Testis (tissue), 3 donors: ENCODE measurements around the gene NRP2. TPM values are rescaled to one million over a fixed set of nuclear protein-coding genes. Genes with fewer than 3 reads are reported as not detected.

Experiments used
- DNase-seq: peaks from one replicate; pipeline ENCODE4 v3.0.0-alpha.2; 2019
- H3K27ac ChIP-seq, 2 donors: fragments of 200-600 bp; sonication (generic); one replicate each; pipeline ENCODE4 v1.5.1; 2019
- H3K27me3 ChIP-seq: fragments of 200-600 bp; sonication (generic); one replicate; pipeline ENCODE4 v1.5.1; 2019
- H3K36me3 ChIP-seq: fragments of 200-600 bp; sonication (generic); one replicate; pipeline ENCODE4 v1.5.1; 2017; ENCODE audit warnings: low read depth; ENCODE audit errors: missing control alignments
- H3K4me1 ChIP-seq: fragments of 200-600 bp; sonication (generic); one replicate; pipeline ENCODE4 v1.5.1; 2019
- H3K4me3 ChIP-seq, 2 donors: fragments of 200-600 bp; sonication (generic); one replicate each; pipeline ENCODE4 v1.5.1; 2017 to 2019
- H3K9me3 ChIP-seq: fragments of 200-600 bp; sonication (generic); one replicate; pipeline ENCODE4 v1.5.1; 2017
- POLR2A ChIP-seq: fragments of 450-650 bp; IDR thresholded peaks from one replicate; pipeline ENCODE4 v1.6.1; 2017; ENCODE audit warnings: antibody characterized with exemption, mild to moderate bottlenecking, moderate library complexity
- WGBS, 2 donors: methylation state at CpG; one replicate each; pipeline ENCODE4 v1.1.5; 2018; 5-methylcytosine and 5-hydroxymethylcytosine counted together
- intact Hi-C: fragments of 100-400 bp; cut with DNase I; formaldehyde crosslinking; loops from one replicate; pipeline ENCODE4 v1.15.1; 2023; ENCODE audit warnings: low total_unique reads
- polyA plus RNA-seq: library from polyadenylated mRNA; stranded (reverse); fragments of 350-450 nt; fragmentation: Illumina TruSeq; extraction: RNeasy Lipid Tissue Mini Kit (QIAGEN cat#74804); gene quantifications from one replicate; pipeline ENCODE4 v1.2.3, GENCODE V29; 2014; ENCODE audit warnings: low read depth, low replicate concordance; ENCODE audit not compliant: insufficient read depth
- total RNA-seq, 2 donors: library from RNA; depleted of rRNA; stranded (reverse); fragments of >200 nt; gene quantifications; one replicate each; pipeline ENCODE4 v1.2.3, GENCODE V29; 2016
- TF ChIP-seq, protein P1 (sequence below), 3 experiments: fragments of 450-650 bp in 2 of 3; fragments of 200-600 bp in 1 of 3; sonication (generic) in 1 of 3; IDR thresholded peaks; one replicate each; pipeline ENCODE4 v1.5.1; 2016 to 2019; ENCODE audit warnings: antibody characterized with exemption in 3 of 3, mild to moderate bottlenecking in 2 of 3, moderate library complexity in 1 of 3

NRP2 gene
- total and polyA plus RNA-seq, 3 donors from 2014 or later = 6.3 to 10.6 (median 6.3) TPM

DNA sequence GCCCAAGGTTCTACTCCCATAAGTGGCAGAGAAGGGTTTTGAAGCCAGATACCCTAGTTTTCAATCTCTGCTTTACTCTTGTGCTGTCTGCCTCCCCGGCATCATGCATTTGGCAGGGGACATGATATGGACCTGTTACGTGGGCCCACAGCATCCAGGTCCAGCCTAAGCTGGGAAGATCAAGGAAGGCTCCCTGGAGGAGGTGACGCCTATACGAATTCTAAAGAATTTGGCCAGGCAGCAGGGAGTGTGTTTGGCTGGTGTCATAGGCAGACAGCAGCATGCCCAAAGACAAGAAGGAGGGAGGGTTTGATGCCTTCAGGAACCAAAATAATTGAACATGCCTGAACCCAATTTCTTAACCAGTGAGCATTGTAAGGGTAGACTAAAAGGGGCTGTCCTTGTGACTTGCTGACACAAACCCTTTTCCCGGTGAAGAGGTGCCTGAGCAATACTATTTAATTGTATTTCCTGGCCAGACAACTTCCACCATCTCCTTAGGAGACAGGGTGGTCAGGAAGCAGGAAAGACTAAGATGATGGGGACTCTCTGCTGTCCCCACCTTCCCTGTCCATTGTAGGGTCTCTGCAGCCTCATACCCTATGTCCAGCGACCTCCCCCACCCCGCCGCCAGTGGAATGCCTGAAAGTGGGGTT is 21.3 kb downstream of the NRP2 start:
- Histone ChIP-seq H3K4me1 (peaks cover 43% of the 10 kb centered on the region), H3K27ac (no peak overlapping the region), H3K27me3 (no peaks in the 10 kb centered on the region), H3K9me3 (no peaks in the 10 kb centered on the region), H3K4me3 (no peak overlapping the region), H3K36me3 (no peaks in the 10 kb centered on the region)
- WGBS, 2 donors = 90 to 92% methylated on average over 8 of the region's 8 CpGs
- no peak for DNase-seq
- intact Hi-C loops = no loop called here
- TF ChIP-seq, protein P1, sequence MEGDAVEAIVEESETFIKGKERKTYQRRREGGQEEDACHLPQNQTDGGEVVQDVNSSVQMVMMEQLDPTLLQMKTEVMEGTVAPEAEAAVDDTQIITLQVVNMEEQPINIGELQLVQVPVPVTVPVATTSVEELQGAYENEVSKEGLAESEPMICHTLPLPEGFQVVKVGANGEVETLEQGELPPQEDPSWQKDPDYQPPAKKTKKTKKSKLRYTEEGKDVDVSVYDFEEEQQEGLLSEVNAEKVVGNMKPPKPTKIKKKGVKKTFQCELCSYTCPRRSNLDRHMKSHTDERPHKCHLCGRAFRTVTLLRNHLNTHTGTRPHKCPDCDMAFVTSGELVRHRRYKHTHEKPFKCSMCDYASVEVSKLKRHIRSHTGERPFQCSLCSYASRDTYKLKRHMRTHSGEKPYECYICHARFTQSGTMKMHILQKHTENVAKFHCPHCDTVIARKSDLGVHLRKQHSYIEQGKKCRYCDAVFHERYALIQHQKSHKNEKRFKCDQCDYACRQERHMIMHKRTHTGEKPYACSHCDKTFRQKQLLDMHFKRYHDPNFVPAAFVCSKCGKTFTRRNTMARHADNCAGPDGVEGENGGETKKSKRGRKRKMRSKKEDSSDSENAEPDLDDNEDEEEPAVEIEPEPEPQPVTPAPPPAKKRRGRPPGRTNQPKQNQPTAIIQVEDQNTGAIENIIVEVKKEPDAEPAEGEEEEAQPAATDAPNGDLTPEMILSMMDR (IDR thresholded peaks at IDR 0.05) = no peak
- TF ChIP-seq POLR2A = no peak

DNA sequence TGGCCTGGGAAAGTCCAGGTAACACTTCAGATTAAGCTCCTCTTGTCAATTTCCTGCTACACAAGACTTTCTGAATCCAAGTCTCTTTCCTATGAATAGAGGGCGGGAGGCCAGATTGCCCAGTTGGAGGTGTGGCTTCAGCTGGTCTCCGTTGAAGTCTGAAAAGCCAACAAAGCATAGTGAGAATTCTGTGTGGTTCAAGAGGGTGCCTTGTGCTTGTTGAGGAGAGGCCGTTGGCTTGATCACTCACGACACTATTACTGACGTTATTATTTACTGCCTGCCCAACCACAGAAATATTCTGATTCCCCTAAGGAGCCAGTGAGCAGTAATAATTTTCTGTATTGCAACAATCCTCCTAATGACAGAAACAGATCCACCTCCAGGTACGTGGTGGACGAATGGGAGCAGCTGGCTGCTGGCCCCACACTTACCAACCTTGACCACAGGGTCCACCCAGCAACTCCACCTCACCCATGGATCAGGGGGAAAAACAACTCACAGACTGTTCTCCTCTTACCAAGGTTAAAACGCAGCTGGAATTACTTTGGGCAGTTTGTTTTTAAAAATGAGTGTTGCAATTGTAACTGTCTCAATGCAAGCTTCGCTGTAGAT is 21.9 kb downstream of the NRP2 start:
- H3K4me1 ChIP-seq = peaks cover 44% of the 10 kb centered on the region
- H3K4me3 ChIP-seq = no peak overlapping the region
- TF ChIP-seq POLR2A = no peak
- TF ChIP-seq, protein P1 (IDR thresholded peaks at IDR 0.05) = no peak
- intact Hi-C loops = no loop called here
- no peak overlapping the region for H3K27ac ChIP-seq
- H3K27me3 ChIP-seq = no peaks in the 10 kb centered on the region
- no peaks in the 10 kb centered on the region for H3K9me3 ChIP-seq
- 48 to 68% methylated on average over 9 of the region's 9 CpGs for WGBS, 2 donors
- no peaks in the 10 kb centered on the region for H3K36me3 ChIP-seq
- no peak for DNase-seq

DNA sequence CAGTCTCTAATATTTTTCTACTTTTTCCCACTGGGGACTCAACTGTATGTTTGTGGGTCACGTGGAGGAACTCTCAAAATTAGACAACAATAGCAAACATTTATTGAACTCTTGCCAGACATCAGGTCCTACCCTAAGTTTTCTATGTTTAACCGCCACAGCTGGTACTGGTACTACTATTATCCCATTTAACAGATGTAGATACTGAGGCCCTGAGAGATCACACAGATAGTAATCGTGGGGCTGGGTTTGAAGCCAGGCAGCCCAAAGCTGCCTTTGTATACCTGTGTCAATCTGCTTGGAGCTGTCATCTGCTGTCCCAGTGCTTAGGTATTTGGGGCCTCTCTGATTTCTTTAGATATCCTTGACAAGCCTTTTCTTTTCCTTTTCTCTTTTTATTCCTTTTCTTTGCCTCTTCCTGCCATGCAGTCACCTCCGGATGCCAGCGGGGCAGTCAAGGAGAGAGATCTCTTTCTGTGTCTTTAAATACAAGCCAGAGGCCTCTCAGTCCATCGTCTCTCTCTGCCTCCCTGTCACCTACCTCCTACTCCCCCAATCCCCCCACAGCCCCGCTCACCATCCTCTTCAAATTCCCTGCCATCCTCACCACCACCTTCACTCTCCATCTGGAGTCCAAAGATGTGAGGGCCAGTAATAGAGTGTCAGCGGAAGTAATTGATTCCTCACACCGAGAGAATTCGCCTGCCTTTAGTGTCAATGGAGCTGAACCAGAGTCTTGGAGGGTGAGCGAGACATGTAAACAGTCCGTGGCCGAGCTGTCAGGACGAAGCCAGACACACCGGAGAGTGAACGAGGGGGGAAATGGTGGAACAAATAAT is 23.4 kb downstream of the NRP2 start:
- peaks cover 37% of the 10 kb centered on the region for H3K4me1 ChIP-seq
- H3K4me3 ChIP-seq = no peak overlapping the region
- TF ChIP-seq, protein P1 (IDR thresholded peaks at IDR 0.05) = no peak
- TF ChIP-seq POLR2A = no peak

DNA sequence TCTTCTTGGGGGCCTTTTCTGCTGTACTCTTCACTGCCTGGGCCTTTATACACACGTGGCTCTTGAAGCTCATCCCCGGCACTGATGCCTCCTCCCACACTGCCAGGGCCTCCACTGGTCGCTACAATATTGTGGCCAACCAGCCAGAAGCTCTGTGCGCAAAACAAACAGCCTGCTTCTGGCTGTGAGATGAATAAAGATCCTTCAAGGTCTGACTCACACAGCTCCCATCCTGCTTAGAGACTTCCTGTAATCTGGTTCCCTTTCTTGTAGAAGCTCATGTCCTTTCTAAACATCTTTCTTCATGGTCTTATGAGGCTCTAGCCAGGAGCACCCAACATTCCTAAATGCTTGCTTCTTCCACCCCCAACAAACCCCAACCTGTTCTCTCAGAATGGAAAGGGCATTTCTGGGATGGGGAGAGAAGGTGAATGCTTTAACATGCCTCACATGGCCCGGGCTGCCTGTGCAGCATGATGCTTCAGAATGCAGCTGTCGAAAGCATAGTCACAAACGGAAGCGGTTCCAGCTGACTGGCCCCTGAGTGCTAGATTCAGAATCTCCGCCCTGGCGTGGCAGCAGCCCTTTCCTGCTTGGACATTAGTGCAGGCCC is 24.6 kb downstream of the NRP2 start:
- peak; percentile 53 for DNase-seq
- TF ChIP-seq POLR2A = no peak
- TF ChIP-seq, protein P1 (IDR thresholded peaks at IDR 0.05) = no peak
- H3K27ac ChIP-seq = peak overlapping the region in 1 of 2 donors; percentile 22
- 49 to 61% methylated on average over 10 of the region's 10 CpGs for WGBS, 2 donors
- H3K27me3 ChIP-seq = no peaks in the 10 kb centered on the region
- H3K36me3 ChIP-seq = no peaks in the 10 kb centered on the region
- peaks cover 33% of the 10 kb centered on the region for H3K4me1 ChIP-seq
- no peaks in the 10 kb centered on the region for H3K9me3 ChIP-seq
- no peak overlapping the region for H3K4me3 ChIP-seq
- intact Hi-C loops = no loop called here

More for the DNA sequence above, 23.4 kb downstream of the NRP2 start:
- intact Hi-C loops = no loop called here
- Histone ChIP-seq H3K9me3 (no peaks in the 10 kb centered on the region), H3K36me3 (no peaks in the 10 kb centered on the region), H3K27me3 (no peaks in the 10 kb centered on the region), H3K27ac (peak overlapping the region in 1 of 2 donors; percentile 22)
- no peak for DNase-seq
- 82 to 85% methylated on average over 16 of the region's 16 CpGs for WGBS, 2 donors
